NT2/D1 (cell line): ENCODE data around the gene MXD4.

Source experiments
- SUZ12 ChIP-seq: IDR thresholded peaks from 2 replicates; pipeline ENCODE4 v1.6.1; 2011; ENCODE audit not compliant: insufficient read length, insufficient read depth; ENCODE audit errors: extremely low read depth
- YY1 ChIP-seq: IDR thresholded peaks from 2 replicates; pipeline ENCODE4 v1.6.1; 2011; ENCODE audit not compliant: insufficient read length, insufficient read depth
- ZNF274 ChIP-seq: IDR thresholded peaks from 2 replicates; pipeline ENCODE4 v1.6.1; 2011; ENCODE audit warnings: mild to moderate bottlenecking, low read depth, low read length

DNA sequence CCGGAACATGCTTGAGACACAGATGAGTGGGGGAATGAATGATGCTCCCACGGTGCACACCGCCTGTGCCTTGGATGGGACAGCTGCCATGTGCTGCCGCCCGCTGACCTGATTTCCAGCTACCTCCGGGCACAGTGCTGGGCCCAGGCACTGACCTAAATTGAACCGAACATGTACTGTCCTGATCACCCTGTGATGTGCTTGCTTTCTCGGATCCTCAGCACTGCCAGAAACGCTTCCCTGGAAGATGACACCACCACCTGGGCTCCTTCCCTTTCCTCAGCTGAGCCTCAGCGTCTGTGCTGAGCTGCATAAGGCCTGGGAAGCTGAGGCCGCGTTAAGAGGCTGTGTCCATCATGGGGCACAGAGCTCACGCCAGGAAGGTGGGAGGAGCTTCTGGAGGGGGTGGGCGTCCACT, 39.3 kb upstream of the MXD4 start:
- TF ChIP-seq ZNF274 (no peak), YY1 (no peak), SUZ12 (no peak)
